HG02759 (cell line): ENCODE data around the gene TMCC3.

Source experiments
- ATAC-seq: cut with Tn5 transposase; IDR thresholded peaks from one replicate; pipeline ENCODE4 v1.9.1; 2021; ENCODE audit warnings: mild to moderate bottlenecking, moderate library complexity; ENCODE audit not compliant: unreplicated experiment

TMCC3 gene

DNA sequence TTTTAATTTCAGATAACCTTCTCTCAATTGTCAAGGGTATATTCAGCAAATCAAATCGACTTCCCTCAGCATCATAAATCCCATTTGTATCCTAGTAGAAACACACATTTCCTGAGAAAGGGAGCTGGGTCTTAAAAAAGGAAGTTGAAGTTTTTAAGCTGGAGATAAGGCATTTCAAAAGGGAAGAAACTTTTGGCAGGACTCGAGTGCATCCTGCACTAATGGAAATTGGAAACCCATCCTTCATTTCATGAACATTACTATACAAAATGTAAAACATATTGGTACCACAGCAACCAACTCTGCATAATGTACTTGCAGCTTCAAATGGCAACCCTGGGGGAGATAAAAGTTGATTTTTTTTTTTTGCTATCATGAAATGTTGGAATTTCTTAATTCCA lies 23.7 kb upstream of the TMCC3 start:
- no peak for ATAC-seq

DNA sequence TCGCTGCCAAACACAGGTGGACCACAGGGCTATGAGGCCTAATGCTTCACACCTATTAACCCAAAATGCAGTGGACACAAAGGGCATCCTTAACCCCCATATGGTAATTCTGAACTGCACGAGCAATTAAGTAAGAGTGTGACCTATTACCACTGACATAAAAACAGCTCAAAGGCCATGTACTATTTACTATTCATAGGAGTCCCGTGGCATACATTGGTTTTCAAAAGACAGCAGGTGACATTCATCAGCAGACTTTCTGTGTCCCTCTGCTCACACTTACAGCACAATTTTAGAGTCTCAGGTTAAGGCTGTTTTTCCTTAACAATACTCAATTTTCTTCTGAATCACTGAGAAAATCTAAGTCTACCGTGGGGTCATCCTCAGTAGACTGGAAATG lies 23.1 kb upstream of the TMCC3 start:
- ATAC-seq = no peak

DNA sequence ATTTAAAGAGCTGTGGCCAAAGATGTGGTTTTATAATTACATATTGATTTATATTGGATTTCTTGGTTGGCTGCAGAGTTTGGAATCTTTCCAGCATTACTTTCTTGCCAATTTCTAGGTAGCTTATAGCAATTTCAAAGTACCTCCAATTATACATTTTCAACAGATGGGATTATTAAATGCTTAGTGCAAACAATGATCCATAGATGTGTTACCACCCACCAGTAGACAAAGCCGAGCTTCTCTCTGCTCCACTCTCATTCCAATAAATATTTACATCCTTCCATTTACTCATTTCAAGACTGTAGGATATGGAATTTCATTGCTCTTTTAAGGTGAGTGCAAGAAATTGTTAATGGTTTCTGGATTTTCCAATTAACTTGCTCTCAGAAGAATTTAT lies 21.6 kb upstream of the TMCC3 start:
- ATAC-seq = no peak

DNA sequence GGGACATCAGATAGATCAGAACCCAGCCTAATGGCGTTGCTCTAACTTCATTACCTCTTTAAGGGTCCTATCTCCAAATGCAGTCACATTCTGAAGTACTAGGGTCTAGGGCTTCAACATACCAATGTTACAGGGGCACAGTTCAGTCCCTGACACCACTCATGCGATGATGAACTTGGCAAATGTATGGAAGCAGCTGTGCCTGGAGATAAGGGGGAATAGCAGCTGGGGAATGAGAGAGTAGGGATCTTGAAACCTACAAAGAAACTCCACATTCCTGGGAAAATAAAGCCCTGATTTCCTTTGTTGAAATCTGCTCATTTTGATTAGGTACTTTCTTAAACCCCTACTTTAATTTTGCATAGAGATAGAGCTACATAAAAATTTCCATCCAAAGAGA lies 20.5 kb upstream of the TMCC3 start:
- ATAC-seq = no peak

DNA sequence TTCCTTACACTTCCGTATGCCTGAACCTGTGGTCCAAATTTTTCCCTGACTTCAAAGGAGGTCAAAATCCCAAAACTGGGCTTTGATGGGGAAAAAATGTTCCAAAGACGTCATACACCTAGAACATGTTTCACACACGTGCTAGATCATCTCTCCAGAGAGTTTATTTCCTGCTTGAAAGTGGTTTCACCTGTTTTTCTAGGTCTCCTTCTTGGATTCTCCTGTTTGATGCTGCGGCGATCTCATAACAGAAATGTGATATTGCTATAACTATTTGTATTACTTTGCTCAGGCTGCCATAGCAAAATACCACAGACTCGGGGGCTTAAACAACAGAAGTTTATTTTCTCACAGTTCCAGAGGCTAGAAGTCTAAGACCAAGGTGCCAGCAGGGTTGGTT lies 19.7 kb upstream of the TMCC3 start:
- no peak for ATAC-seq

DNA sequence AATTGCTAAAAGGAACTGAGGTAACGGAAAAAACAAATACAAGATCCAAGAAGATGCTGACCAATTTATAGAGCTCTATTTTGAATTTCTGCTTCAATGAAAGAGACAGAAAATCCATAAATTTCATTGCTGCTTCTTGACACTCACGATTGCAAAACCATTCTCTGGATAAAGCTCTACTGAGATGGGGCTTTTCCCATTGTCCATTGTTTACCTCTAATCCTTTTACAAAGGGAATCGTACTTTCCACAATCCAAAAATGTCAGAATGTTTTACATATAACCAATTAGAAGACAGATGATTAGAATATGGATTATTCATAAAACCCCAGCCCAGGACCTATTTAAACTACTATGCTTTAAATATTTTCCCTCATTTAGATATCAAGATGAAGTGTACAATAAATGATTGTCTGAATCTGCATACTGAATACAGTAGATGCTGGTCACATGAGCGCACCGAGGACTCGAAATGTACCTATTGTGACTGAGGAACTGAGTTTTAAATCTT lies 16.7 kb upstream of the TMCC3 start:
- no peak for ATAC-seq

DNA sequence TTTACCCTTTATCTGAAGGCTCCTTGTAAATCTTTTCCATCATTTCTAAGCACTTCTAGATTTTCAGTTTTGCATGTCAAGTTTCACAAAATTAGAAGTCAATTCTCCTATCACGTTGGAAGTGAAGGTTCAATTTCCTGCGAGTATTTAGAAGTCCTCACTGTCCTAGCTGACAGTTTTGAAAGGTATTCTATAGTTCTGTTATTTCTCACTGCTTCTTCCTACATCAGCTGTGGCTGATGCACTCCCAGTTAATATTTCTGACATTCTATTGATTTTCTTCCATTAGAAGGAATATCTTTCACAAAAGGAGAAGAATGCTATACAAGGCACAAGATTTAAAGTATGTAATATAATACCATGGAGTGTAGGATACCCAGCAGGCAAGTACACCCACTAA lies 15.8 kb upstream of the TMCC3 start:
- ATAC-seq = no peak

DNA sequence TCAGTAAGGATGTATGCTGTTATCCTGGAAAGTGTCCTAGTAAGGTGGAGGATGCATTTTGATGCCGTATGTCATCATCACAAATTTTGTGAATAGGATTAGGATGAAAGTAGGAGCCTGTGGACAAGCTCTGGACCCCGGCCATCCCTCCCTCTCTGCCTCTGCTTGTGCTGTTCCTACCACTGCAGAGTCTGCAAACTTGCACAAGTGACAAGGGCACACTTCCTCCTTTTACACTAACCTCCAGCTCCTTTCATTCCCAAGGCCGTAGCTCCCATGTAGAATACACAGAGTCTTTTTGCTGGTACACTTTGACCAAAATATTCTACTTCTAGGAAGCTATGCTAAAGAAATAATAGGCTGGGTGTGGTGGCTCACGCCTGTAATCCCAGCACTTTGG lies 13.3 kb upstream of the TMCC3 start:
- no peak for ATAC-seq

DNA sequence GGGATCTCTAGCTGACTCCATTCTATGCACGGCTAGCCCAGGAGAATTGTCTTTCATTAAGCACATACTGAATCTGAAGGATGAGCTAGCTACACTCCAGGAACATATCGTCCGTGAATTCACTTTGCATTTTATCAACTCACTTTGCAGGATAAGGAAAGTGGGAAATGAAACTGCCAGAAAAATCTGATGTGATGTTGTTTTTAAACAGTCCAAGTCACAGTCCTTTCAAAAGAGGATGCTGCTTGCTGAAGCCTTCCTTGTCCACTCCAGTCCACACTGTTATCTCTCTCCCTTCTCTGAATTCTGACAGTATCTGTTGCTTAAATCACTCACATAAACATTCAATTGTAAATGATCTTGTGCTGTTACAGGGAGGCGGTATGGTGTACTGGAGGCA lies 12.7 kb upstream of the TMCC3 start:
- no peak for ATAC-seq

DNA sequence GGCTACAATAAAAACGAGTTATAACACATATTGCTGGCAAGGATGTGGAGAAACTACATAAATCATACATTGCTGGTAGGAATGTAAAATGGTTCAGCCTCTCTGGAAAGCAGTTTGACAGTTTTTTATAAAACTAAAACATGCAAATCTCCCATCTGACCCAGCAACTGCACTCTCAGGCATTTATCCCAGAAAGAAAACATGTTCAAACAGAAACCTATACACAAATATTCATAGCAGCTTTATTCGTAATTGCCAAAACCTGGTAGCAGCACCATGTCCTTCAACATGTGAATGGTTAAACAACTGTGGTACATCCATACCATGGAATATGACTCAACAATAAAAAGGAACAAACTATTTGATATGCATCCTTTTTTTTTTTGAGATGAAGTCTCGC lies 10.1 kb upstream of the TMCC3 start:
- ATAC-seq = no peak

DNA sequence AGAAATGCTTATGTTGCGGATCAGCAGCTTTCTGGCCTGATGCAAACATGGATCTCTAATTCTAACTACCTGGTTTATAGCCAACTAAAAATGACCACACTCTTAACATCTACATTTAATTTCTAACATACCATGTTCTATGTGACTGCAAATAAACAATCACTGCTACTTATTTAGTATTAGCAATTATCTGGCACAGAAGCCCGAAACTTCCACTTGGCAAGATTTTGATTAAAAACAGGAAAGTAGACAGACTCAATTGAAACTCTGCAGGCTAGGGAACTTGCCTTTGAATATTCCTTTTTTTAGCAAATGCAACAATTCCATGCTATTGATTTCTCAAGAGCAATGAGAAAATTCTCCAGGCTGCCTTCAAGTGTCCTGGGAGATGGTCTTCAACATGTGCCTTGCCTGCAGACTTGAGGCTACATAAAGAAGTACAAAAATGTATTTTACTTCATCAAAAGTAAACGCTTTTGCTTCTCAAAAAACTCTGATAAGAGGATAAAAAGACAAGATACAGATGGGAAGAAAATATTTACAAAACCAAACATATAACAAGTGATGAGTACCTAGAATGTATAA lies 9.1 kb upstream of the TMCC3 start:
- ATAC-seq = no peak

DNA sequence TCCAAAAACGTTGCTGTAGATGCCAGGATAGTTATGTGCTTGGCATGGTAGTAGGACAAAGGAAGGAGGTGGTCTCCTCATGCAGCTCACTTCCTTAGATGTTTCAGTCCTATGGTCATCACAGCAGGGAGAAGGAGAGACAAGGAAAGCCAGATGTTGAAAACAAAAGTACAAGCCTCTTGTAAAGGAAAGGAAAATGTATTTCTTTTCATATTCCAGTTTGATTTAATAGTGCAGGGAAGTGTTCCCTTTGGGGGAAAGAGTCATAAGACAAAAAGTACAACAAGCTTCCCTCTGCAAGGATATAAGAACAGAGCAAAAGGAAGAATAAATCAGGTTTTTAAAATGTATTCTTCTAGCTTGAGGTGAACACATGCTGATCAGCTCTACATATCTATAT lies 8.6 kb upstream of the TMCC3 start:
- ATAC-seq = no peak

DNA sequence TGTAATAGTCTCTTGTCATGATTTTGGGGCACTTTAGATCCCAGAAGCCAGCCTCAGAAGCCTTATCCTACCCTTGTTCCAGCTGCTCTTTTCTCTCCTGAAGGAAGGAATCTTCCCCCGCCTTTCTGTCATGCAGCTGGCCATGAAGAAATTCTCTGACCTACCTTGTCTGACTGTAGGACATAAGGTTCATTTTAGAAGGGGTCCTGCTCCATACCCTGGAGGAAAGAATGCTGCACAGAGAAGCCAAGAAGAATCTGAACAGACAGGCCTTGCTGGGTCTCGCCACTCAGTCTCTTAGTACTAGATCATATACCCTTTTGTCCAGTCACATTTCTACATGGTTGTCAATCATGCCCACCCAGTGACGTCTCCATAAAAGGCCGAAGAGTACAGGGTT lies 6.2 kb upstream of the TMCC3 start:
- no peak for ATAC-seq

DNA sequence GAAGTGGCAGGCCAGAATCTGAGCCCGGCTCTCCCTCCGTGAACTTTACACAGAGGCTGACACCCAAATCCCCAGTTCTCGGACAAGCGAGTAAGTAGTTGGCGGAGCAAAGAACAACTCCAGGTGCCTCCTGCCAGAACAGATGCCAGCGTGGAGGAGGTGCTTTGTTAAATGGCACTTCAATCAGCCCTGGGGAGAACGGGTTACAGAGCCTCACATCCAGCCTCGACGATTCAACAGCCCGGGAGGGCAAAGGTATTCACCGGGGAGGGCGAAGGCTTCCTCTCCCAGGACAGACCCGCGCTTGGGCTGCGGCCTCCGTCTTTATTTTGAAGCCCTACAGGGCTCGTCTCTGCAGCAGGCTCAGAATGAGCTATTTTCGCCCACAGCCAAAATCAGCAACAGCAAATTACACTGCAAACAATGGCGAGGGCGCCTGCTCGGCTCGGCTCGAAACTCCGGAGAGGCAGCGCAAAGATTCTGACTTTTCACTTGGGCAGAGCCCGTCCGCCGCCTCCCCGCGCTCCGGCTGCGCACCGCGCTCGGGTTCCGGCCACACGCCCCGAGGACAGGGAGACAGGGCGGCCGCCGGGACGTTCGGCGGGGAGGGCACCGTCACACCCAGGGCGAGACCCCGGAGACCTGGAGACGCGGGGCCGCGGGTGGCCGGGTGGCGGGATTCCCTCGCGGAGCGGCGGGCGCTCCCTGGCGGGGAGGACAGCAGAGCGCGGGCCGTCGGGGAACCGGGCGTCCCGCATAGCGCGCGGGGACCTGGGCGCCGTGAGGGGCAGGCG lies 811 bp downstream of the TMCC3 start:
- peak; percentile 65 for ATAC-seq

DNA sequence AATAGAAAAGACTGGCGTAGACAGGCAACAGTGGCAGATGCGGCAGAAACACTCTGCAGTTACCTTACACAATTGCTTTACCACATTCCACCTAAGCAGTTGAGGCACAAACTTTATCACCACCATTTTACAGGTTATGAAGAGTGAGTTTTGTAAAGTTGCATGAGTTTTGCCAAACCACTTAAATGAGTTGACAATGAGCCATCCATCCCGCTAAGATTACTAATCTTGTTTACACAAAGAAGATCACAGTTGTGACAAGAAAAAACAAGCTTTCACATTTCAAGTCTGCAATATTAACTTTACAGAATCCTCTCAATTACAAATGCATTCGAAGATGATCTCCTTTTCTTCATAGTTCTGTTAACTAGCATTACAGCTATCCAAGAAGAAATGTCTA lies 1.8 kb downstream of the TMCC3 start:
- ATAC-seq = no peak

DNA sequence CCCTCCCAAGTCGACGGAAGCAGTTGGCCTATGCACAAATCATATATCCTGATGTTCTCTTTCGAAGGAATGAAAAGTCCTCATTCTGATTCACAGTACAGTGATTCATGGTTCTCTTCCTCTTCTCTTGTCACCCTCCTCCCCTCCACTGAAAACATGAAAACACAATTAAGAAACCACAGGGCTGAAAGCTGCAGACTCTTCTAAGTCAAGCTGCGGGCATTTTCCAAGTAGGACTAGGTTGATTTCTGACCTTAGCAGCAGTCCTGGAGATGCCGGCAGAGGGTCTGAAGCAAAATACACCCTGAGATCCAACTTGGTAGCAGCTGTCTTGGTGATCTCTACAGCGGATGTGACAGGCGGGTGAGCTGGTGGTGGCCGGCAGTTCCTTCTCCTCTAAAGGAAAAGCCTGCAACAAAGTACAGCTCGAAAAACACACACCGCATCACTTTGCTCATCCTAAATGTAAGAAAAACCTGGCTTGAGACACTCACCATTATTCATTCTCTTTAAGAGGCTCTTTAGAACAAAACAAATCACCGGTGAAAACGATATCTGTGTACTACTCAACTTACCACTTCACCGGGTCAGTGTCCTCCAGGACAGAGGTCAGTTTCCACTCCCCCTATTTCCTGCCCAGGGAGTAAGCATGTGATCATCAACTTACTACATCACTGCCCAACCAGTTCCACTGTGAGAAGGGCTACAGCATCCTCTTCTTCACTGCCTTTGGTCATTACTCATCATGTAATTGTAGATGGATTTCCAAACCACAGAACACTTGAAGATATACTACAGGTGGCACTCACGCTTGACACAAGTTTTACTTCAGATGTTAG lies 6.0 kb downstream of the TMCC3 start:
- ATAC-seq = no peak

DNA sequence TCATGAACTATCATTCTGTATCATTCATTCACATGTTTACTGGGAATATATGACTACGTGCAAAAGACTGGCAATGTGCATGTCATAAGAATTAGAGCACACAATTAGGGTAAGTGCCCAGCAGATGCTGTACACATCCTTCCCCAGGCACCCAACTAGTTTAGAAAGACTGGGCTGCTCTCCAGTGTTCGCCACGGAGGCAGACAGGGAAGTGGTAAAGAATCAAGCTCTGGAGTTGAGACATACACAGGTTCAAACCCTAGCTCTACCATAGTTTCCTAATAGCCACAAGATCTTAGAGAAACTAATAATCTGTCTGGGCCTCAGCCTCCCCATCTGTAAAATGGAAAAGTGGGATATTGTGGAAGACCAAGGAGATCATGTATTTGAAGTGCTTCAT lies 6.8 kb downstream of the TMCC3 start:
- no peak for ATAC-seq

DNA sequence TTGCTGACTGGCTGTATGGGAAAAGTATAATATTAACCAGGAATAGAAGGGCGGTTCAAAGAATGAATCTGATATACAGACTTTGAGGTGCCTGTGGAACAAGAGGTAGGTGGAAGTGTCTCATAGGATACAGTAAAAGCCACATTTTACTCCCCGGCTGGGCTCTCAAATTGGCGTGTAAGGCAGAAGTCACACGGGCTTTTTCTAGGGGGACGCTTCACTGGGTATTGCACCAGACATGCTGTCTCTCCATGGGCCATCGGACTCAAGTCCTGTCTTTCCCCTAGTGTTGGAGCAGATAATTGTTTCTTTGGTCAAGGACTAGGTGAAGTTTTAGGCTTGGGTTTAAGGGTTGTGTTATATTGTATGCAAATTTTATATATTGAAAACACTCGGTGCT lies 9.1 kb downstream of the TMCC3 start:
- ATAC-seq = no peak

DNA sequence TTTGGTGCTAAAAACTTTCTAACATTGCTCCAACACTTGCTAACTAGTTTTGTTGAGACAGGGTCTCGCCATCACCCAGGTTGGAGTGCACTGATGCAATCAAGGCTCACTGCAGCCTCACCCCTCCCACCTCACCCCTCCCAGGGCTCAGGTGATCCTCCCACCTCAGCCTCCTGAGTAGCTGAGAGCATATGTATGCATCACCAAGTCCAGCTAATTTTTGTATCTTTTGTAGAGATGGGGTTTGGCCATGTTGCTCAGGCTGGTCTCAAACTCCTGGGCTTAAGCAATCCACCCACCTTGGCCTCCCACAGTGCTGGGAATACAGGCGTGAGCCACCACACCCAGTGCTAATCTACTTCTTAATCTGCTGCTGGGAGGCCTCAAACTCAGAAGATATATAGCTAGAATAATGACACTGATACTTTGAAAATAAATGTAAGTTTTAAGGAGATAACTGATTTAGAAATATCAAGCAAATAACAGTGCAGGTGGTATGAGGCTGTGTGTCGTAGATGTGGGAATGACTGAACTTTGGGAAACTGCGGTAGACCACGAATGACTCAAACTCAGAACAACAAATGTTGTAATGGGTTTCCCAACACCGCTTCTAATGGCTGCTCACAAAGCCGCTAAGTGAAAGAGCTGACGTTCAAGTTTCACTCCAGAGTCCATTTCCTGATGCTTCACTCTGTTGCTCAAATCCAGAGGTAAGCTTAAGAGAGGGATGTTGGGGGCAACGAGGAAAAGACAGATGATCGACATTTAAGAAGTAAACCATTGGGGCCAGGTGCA lies 10.0 kb downstream of the TMCC3 start:
- peak; percentile 65 for ATAC-seq

DNA sequence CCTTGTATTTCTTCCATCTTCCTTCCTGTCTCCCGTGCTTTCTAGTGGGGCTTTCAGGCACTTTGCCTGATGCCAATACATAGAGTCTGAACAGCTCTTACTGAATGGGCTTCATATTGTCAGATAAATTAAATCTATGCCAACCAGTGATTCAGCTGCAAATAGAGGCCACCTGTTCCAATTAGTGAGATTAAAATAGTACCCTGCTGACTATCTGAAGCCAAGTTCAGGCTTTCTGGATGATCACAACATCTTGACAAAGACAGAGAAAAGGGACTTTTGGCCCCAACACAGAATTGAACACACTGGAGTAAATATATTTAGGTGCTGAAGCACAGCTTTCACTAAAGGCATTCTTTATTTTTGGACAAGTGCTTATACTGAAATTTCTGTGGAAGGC lies 11.8 kb downstream of the TMCC3 start:
- no peak for ATAC-seq
